AG04449 (cell line): Measurements from ENCODE around the gene PIGM.

Experiments
- CTCF ChIA-PET: fragments of 350-600 bp; formaldehyde crosslinking; extraction: SDS; loops from one replicate; lab custom pipeline; 2021; ENCODE audit warnings: antibody characterized with exemption; lab: Yijun Ruan, JAX
- POLR2A ChIA-PET: fragments of 400-600, 350-600 bp; formaldehyde crosslinking; extraction: SDS; loops from one replicate; lab custom pipeline; 2020; ENCODE audit warnings: antibody characterized with exemption, inconsistent platforms; lab: Yijun Ruan, JAX
- DNase-seq: peaks from one replicate; pipeline ENCODE4 v3.0.0-alpha.2; 2010; ENCODE audit warnings: low read depth, low spot score
- H3K4me3 ChIP-seq: 2 replicates; pipeline ENCODE4 v1.5.1; 2011; ENCODE audit warnings: low read depth, mild to moderate bottlenecking, control low read depth, low read length
- TF ChIP-seq, protein P1 (sequence below): IDR thresholded peaks from one replicate; pipeline ENCODE4 v1.5.1; 2011; ENCODE audit warnings: mild to moderate bottlenecking, moderate library complexity, low read length, control low read depth, inconsistent platforms; ENCODE audit not compliant: insufficient read depth; ENCODE audit errors: missing control alignments

The PIGM gene

GRCh38 chr1:160046494-160047110 is 14.8 kb upstream of the PIGM start:
- no peak for DNase-seq
- H3K4me3 ChIP-seq = peak overlapping the region; percentile 15; the same call in 1 of the 2 replicates
- POLR2A ChIA-PET = no interaction called here
- CTCF ChIA-PET = interaction anchor here (0.6 to 5.5 kb wide), 26 partner anchors 8 to 369 kb away, joined by 3 to 94 read pairs (median 5); partner anchors contain the start of genes KCNJ9 and PIGM
- TF ChIP-seq, protein P1, sequence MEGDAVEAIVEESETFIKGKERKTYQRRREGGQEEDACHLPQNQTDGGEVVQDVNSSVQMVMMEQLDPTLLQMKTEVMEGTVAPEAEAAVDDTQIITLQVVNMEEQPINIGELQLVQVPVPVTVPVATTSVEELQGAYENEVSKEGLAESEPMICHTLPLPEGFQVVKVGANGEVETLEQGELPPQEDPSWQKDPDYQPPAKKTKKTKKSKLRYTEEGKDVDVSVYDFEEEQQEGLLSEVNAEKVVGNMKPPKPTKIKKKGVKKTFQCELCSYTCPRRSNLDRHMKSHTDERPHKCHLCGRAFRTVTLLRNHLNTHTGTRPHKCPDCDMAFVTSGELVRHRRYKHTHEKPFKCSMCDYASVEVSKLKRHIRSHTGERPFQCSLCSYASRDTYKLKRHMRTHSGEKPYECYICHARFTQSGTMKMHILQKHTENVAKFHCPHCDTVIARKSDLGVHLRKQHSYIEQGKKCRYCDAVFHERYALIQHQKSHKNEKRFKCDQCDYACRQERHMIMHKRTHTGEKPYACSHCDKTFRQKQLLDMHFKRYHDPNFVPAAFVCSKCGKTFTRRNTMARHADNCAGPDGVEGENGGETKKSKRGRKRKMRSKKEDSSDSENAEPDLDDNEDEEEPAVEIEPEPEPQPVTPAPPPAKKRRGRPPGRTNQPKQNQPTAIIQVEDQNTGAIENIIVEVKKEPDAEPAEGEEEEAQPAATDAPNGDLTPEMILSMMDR = peak; percentile 39

DNA sequence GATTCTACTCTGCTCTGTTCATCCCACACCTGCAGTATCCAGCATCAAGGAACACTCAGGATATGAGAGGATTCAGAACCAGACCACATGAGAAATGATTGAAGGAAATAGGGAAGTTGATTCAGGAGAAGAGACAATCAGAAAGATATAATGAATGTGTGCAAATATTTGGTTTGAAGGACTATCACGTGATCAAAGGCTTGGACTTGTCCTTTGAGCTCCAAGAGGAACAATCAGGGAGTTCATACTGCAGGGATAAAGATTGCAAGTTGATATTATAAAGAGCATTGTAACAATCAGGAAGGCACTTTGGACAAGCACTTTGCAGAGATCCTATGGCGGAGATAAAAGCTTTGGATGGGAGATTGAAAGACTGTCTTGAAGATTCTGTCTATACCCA is 13.9 kb upstream of the PIGM start:
- CTCF ChIA-PET = interaction anchor here (0.6 to 5.5 kb wide), 28 partner anchors 9 to 370 kb away, joined by 3 to 94 read pairs (median 5); partner anchors contain the start of genes KCNJ9 and PIGM
- POLR2A ChIA-PET = no interaction called here
- H3K4me3 ChIP-seq = no peak overlapping the region
- no peak for DNase-seq
- TF ChIP-seq, protein P1 = no peak

DNA sequence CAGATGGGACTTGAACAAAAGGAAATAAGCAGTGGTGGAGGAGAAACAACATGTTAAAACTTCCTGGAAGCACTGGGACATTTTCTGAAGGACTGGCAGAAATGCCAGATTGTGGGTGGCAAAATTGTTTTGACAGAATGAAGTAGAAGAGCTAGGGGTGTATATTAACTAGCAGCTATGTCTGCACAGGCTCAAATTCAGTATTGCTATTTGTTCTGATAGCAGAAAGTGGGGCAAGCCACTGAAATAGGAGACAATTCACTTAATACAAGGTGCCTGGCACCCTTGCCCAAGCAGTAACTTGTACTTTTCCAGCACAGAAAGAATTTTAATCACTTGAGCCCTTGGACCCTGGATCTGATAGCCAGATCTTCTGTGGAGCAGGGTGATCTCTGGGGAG is 11.8 kb upstream of the PIGM start:
- TF ChIP-seq, protein P1 = no peak
- DNase-seq = no peak
- no peak overlapping the region for H3K4me3 ChIP-seq
- ChIA-PET POLR2A (no interaction called here), CTCF (interaction anchor here (1.1 to 4.4 kb wide), 3 partner anchors 10 to 36 kb away, joined by 3 to 53 read pairs (median 4); partner anchors contain the start of gene PIGM)

DNA sequence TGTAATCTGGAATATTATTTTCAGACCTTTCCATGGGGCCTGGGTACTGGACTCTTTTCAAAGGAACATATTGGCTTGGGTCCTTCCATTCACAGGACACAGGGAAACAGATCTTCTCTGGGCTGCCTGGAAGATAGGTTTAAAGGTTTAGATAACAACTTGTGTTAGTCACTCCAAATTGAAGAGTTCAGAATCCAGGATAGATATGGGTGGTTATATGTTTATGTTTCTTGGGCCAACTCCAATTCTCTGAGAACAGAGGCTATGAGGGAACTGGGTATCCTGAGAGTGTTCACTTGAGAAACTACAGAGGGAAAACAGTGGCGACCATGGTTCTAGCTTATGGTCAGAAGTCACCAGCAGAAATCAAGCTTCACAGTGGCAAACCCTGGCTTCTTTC is 8.7 kb upstream of the PIGM start:
- POLR2A ChIA-PET = interaction anchor here (0.5 kb wide), 1 partner anchor 236 kb away, joined by 5 read pairs; no protein-coding TSS in a partner anchor
- CTCF ChIA-PET = interaction anchor here (0.9 to 2.1 kb wide), 2 partner anchors 45 to 153 kb away, joined by 3 to 9 read pairs; no protein-coding TSS in a partner anchor
- no peak overlapping the region for H3K4me3 ChIP-seq
- TF ChIP-seq, protein P1 = no peak
- no peak for DNase-seq

DNA sequence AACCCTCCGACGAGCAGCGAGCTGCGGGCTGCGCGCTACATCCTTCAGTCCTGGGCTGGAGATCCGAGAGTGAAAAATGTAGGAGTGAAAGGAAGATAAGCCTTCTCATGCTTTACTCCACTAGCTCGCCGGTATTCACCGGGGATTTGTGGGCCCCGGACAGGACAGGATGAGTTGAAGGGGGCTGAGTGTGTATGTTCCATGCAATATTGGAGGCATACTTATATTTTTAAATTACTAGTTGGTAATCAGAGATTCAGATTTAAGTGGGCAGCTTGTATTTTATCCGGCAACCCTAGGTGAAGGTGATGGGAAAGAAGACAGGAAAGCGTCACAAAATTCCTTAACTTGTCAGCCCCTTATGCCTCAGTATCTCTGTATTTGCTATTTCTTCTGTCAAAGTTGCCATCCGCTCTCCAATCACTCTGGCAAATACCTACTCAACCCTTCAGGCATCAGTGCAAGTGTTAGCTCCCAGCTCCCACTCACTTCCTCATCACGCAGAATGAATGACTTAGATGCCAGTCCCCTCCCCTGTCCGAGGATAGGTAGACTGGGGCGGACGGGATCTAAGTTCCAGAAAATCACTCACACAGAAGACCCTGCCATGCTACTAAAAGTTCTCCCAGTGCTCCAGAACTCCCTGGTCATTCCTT is 503 bp upstream of the PIGM start:
- ChIA-PET CTCF (interaction anchor here (0.7 to 5.8 kb wide), 13 partner anchors 9 to 220 kb away, joined by 3 to 53 read pairs (median 7); partner anchors contain the start of gene KCNJ9), POLR2A (no interaction called here)
- H3K4me3 ChIP-seq = peak overlapping the region; percentile 88
- no peak for DNase-seq
- TF ChIP-seq, protein P1 = no peak
